GM18907 (cell line): Measurements from ENCODE around the gene CCNY.

ENCODE experiments used
- ATAC-seq: cut with Tn5 transposase; IDR thresholded peaks from one replicate; pipeline ENCODE4 v1.9.1; 2021; ENCODE audit warnings: mild to moderate bottlenecking, moderate library complexity; ENCODE audit not compliant: unreplicated experiment

The CCNY gene

DNA sequence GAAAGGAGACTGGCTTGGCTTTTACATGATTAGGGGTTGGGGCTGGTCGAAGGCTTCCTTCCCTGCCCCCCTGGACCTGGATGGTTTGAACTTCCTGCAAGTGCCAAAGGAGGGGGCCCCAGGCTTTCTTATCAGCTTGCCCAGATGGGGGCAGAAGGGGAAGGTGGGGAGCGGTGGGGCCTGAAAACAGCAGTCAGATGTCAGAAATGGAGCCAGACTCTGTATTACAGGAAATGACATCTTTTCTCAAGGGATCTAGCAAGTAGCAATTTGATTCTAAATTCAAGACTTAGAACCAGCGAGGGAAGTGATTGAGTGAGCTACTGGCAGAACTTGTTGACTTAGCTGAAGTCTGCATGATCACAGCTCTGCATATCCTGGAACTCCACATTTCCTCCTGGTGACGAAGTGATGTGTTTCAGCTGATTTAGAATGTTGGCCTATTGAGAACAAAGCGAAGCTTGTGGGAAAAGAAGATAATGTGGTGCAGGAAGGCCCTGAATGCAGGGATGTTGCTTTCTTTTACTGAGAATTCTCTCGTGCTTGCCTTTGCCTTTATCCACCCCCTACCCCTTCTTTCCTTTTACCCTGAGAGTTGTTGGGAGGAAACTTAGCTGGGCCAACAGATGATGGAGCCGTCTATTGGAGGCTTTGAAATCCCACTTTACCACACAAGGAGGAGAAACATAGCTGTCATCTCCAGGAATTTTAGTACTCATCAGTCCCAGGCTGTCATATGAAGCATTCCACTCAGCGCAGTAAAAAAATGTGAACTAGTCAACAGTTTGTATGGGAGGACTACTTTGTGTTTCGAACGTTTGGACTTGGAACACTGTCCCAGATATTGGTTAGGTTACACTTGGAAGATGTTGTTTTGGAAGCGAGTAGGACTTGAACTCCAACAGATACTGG, 43.2 kb downstream of the CCNY start:
- peak; percentile 88 for ATAC-seq

DNA sequence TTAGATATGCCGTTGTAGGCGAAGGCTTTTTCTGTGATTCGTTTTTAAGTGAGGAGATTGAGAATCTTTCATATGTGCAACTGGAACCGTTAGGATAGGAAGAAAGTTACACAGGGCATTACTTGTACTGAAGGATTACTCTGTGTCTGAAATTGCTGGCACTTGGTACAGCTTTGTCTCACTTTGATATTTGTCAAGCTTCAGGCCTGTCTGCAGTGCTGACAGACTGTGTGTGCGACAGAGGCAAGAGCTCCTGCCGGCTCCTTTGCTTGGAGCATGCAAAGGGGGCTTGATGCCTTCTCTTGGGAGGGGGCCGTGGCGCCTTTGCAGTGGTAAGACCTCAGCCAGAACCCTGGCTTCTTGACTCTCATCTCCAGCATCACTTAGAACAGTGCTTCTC, 45.8 kb downstream of the CCNY start:
- ATAC-seq: no peak

DNA sequence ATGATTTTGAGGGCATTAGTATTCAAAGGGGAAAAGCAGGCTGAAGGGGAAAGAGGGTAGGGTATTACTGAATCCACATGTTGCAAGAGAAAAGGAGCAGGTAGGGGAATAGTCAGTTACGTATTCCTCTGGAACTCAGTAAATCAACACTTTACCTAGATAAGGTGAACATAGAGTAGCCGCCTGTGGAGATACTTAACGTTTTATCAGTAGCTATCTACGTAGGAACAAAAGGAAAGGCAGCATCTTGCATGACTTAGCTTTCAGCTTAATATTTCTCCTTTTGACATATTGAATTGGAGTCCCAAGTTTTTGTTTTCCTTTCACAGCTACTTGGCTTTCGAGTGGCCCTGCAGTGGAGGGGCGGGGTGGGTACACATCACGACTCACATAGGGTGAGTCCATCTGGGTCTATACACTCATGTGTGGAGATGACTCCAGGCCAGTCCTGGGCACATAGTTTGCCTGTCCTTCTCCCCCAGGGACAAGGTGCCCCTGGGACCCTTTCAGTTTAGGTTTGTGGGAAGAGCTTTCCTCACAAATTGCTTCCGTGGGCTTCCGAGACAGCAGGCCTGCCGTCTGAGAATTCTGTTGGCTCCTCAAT, 48.1 kb downstream of the CCNY start:
- no peak for ATAC-seq

DNA sequence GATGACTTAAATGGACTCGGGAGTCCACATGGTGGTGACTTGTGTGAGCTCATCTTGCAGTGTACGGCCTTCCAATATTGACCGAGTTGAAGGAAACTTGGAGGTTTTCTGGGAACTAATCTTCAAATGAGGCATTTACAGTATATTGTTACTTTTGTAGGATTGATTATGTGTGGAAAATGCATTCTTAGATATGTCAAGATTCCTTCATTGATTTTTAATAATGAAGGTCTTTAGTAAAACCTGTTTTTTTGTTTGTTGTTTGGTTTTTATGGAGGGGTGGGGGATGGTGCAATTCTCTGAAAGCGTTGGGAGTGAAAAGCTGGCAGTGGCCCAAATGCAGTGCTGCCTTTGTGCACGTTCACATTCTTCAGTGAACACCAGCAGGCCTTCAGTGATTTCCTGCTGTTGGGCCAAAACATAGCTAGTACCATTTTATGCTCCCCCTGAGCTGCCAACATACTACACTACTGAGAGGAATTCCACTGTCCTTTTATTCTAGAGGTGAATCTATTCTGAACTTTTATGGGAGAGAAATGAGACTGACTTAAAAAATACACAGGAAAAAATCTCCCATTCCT, 50.4 kb downstream of the CCNY start:
- no peak for ATAC-seq

DNA sequence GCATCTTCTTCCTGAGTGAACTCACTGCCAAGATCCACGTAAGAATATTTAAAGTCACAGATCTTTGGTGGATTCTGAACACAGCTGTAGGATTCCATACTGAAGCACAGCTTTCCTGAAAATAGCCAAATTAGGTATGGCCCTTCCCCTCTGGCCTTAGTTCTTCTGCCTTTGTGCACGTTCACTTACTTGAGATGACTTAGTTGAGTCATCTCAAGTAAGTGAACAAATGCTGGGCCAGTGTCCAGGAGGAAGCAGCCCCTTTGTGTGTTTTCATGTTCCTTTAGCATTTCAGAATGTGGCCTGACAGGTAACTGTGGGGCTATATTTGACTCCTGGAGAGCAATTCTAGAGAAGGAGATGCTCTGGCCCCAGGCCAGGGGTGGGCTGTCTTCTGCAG, 51.5 kb downstream of the CCNY start:
- ATAC-seq: peak; percentile 79

GRCh38 chr10:35388197-35388596, 51.9 kb downstream of the CCNY start:
- ATAC-seq: peak; percentile 66

- no peak for ATAC-seq
Measured at GRCh38 chr10:35388682-35389081, 52.4 kb downstream of the CCNY start.

DNA sequence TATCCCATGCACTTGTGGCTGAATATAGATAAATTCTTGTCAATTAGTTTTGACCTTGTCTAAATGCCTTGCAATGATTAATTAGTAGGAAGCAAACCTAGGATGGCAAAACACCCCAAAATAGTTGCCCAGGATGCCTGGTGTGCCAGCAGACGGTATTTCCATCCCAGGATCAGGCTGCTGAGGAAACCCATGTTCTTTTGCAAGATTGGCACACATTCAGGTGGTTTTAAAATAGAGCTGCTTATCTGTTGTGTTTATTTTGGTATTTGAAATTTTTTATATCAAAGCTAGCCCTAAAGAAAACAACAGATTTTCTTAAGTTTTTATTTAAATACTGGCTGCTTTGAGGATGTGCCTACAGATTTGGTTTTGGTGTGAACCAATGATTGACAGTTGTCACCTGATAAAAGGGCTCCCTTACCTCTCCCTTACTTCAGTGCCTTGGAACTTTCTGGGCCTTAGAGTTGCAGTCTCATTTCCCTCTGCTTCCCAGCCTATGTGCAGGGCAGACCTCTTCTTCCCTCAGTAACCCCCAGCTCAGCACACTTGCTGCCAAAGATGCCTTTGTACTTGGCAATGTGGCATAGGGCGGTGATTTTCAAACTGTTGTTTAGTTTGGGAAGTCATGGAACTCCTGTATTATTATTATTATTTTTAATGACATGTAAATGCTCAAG, 54.0 kb downstream of the CCNY start:
- ATAC-seq: no peak

GRCh38 chr10:35390843-35391152, 54.5 kb downstream of the CCNY start:
- no peak for ATAC-seq

DNA sequence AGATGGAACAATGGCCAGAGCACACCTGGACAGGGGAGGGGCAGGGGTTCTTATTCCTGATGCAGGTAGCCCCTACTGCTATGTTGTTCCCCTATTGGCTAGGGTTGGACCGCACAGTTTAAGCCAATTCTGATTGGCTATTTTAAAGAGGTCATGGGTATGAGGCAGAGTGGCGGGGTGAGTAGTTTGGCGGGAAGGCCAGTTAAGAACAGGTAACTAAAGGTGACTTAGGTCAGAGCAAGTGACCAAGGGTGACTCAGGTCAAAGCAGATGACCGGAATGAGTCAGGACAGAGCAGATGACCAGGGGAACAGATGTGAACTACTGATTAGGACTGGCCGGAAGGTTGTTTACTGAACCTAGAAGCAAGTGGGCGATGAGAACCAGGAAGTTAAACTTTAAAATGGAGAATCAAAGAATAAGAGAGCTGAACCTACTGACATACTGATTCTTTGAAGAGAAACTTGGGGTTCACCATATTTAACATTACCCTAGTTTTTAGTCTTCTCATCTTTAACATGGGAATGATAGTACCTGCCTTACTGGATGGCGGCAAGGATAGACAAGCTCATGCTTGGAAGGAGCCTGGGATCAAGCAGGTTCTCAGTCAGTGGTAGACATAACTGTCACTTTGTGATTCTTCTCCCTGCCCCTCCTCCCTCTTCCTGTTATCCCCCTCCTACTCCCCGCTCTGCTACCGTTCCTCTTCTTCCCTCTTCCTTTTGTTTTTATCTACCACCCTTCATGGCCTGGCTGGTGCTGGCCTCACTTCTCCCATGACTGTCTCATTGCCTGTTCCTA, 55.0 kb downstream of the CCNY start:
- ATAC-seq: no peak

DNA sequence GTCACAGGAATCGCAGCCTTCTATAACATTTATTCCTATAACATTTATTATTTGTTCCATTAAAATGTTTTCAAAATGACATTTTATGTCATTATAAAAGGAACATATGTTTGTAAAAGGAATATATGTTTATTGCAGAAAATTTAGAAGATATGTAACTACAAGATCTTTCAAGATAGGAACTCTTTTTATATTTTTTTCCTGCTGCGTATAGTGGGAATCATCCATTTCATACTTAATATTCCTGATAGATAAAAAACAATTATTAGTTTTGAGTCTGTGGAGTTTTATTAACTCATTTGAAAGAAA, 55.6 kb downstream of the CCNY start:
- ATAC-seq: no peak

- no peak for ATAC-seq
Measured at GRCh38 chr10:35392482-35393228, 56.3 kb downstream of the CCNY start.

DNA sequence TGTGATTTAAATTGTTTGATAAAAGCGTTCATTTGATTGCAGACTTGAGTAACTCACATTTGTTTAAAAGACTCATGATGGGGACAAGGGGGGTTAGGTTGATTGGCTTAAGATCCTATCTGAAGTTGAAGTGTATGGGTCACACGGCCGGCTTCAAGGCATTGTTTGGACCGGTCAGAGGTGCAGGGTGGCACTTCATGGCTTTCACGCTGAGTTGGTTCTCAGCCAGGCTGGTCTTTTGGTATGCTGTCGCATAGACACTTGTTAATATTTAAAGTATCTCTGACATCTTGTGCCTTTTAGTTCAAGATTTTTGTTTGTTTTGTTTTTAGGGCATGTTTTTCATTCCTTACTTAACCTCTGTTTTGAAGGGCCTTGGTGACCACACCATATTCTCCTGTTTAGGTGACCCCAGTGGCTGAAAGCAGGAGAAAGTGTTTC, 58.1 kb downstream of the CCNY start:
- ATAC-seq: no peak

DNA sequence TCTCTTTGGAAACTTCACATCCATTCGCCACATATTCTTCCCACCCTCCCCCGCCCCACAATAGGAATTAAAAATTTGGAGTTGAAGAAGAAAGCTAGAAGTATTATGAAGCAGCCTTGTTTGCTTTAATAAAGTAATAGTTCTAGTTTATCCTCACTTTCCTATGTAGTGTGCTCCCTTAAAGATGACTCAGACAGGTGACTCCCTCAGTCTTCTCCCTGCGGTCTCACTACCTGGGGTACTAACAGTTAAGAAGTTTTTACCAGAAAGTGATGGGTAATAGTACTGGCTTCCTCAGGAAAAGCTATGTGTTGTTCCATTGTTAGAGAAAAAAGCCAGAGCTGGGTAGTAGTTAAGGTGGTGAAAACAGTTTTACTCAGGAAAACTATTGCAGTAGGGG, 58.6 kb downstream of the CCNY start:
- ATAC-seq: no peak

- no peak for ATAC-seq
Measured at GRCh38 chr10:35396560-35397434, 60.5 kb downstream of the CCNY start.

DNA sequence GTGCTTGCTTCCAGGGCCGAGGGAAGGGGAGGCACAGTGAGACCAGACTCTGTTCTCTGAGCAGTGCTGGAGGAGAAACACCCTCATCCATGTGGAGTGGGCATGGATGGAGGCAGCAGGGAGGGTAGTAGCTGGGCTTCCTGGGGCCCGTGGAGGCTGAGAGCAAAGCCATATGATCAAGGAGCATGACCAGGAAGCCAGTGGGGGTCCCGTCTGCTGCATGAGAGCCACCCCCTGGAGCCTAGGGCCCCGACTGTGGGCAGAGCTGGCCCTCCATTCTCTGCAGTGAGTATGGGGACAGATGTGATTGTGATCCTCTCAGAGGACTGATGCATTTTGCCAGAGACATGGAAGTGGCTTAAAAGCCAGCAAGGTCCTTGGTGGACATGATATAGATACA, 61.6 kb downstream of the CCNY start:
- no peak for ATAC-seq

DNA sequence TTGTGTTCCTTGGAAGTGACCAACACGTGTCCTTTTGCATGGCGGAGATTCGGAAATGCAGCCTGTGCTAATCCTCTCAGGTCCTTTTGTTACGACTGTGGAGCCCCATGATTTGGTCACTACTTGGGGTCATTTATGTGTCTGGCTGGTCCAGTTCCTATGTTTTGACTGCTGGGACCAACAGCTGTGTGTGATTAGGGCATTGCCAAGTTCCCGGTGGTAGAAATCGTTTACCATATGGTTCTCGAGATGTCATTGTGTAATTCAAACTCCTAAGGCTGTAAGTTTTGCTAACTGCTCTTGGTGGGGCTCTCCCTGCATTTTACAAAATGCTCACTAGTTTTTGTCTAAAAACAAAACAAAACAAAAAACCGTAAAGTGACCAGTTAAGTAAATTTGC, 62.0 kb downstream of the CCNY start:
- ATAC-seq: no peak

DNA sequence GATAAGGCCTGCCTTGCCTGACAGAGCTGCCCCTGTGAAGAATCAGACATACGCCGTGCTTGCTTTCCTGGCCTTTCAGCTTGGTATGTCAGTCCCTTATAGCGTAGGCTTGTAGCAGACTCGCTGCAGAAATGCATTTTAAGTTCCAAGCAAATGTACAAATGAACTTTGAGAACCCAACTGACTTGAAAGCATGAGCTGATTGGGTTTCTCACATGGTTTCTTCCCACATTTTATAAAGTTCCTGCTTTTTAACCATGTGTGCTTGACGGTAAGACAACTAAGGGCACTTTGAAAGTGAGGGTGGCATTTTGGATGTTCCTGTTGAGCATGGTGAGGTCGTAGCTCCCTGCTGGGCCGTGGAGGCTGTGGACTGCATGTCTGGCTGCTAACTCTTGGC, 62.6 kb downstream of the CCNY start:
- no peak for ATAC-seq

GRCh38 chr10:35399414-35400009, 63.2 kb downstream of the CCNY start:
- ATAC-seq: no peak
